Neural progenitor cell (in vitro differentiated cells): ENCODE results near the gene CERK. TPM values are rescaled to one million over a fixed set of nuclear protein-coding genes. Genes with fewer than 3 reads are reported as not detected.
"Not testable (repeated sequence)": the region's sequence is repeated elsewhere in the genome, so short reads cannot be mapped to it uniquely, and the experiment has no call there.

Experiments
- DNase-seq: peaks from one replicate; pipeline ENCODE4 v3.0.0-alpha.2; 2016; ENCODE audit warnings: low spot score
- H2AFZ ChIP-seq: fragments of 200-600 bp; sonication (generic); replicated peaks from 2 replicates; pipeline ENCODE4 v1.6.1; 2016; ENCODE audit warnings: antibody characterized with exemption
- H3F3A ChIP-seq: fragments of 200-600 bp; sonication (generic); 2 replicates; pipeline ENCODE4 v1.6.1; 2016; ENCODE audit warnings: antibody characterized with exemption, low read depth
- H3K27ac ChIP-seq: fragments of 200-600 bp; sonication (generic); 2 replicates; pipeline ENCODE4 v1.5.1; 2016; ENCODE audit warnings: mild to moderate bottlenecking
- H3K27me3 ChIP-seq: fragments of 200-600 bp; sonication (generic); 2 replicates; pipeline ENCODE4 v1.6.1; 2016; ENCODE audit warnings: mild to moderate bottlenecking, moderate library complexity
- H3K36me3 ChIP-seq: fragments of 200-600 bp; sonication (generic); 2 replicates; pipeline ENCODE4 v1.5.1; 2016
- H3K4me1 ChIP-seq: fragments of 200-600 bp; sonication (generic); 2 replicates; pipeline ENCODE4 v1.6.1; 2016; ENCODE audit warnings: mixed run types
- H3K4me2 ChIP-seq: fragments of 200-600 bp; sonication (generic); 2 replicates; pipeline ENCODE4 v1.6.1; 2016
- H3K4me3 ChIP-seq: fragments of 200-600 bp; sonication (generic); 2 replicates; pipeline ENCODE4 v1.5.1; 2016
- H3K79me2 ChIP-seq: fragments of 200-600 bp; sonication (generic); 2 replicates; pipeline ENCODE4 v1.6.1; 2016; ENCODE audit warnings: low read depth
- H3K9ac ChIP-seq: fragments of 200-600 bp; sonication (generic); 2 replicates; pipeline ENCODE4 v1.6.1; 2016
- H3K9me3 ChIP-seq: fragments of 200-600 bp; sonication (generic); 2 replicates; pipeline ENCODE4 v1.5.1; 2016; ENCODE audit warnings: low read depth
- H4K20me1 ChIP-seq: fragments of 200-600 bp; sonication (generic); 2 replicates; pipeline ENCODE4 v1.6.1; 2016; ENCODE audit warnings: low read depth
- H3K27ac Mint-ChIP-seq: 3 replicates; pipeline ENCODE4 v1.8.0; 2021; ENCODE audit warnings: mixed read lengths
- H3K27me3 Mint-ChIP-seq: 2 replicates; pipeline ENCODE4 v1.8.0; 2022; ENCODE audit warnings: low read depth, mild to moderate bottlenecking, inconsistent platforms, moderate library complexity, mixed read lengths; ENCODE audit not compliant: insufficient read depth
- H3K36me3 Mint-ChIP-seq: 3 replicates; pipeline ENCODE4 v1.8.0; 2021; ENCODE audit warnings: mixed read lengths
- H3K4me1 Mint-ChIP-seq: 3 replicates; pipeline ENCODE4 v1.8.0; 2021; ENCODE audit warnings: mixed read lengths
- H3K4me3 Mint-ChIP-seq: 3 replicates; pipeline ENCODE4 v1.8.0; 2021; ENCODE audit warnings: mild to moderate bottlenecking, moderate library complexity, mixed read lengths
- H3K9me3 Mint-ChIP-seq: 3 replicates; pipeline ENCODE4 v1.8.0; 2020; ENCODE audit warnings: mixed read lengths
- EZH2 ChIP-seq: fragments of 200-600 bp; sonication (generic); IDR thresholded peaks from 2 replicates; pipeline ENCODE4 v1.6.1; 2017; ENCODE audit warnings: antibody characterized with exemption, mild to moderate bottlenecking, moderate library complexity
- EZH2phosphoT487 ChIP-seq: fragments of 200-600 bp; sonication (generic); IDR thresholded peaks from 2 replicates; pipeline ENCODE4 v1.6.1; 2017; ENCODE audit warnings: antibody characterized with exemption
- total RNA-seq: library from RNA; depleted of rRNA; stranded (reverse); fragments of >200 nt; gene quantifications from 2 replicates; pipeline ENCODE4 v1.2.3, GENCODE V29; 2015; ENCODE audit warnings: low replicate concordance
- TF ChIP-seq, protein P1 (sequence below): fragments of 200-600 bp; sonication (generic); IDR thresholded peaks from 2 replicates; pipeline ENCODE4 v1.5.1; 2017; ENCODE audit warnings: antibody characterized with exemption, mild to moderate bottlenecking

CERK gene
- total RNA-seq, 1 donor from 2014 or later = 53.6 TPM

- H3K4me1 Mint-ChIP-seq = peaks cover 12% of the 10 kb centered on the region
- no peak overlapping the region for H3K4me3 ChIP-seq
- H3K27ac ChIP-seq = no peak overlapping the region
These were observed 91.4 kb downstream of the CERK start for GRCh38 chr22:46646531-46647215.

GRCh38 chr22:46642840-46643480, 95.1 kb downstream of the CERK start:
- not testable (repeated sequence) for H3K27ac Mint-ChIP-seq, H3K9me3 ChIP-seq, H3K4me2 ChIP-seq, H3K4me1 ChIP-seq, H3K4me3 ChIP-seq, DNase-seq, H3K36me3 ChIP-seq, H3K79me2 ChIP-seq, H3K9me3 Mint-ChIP-seq, H3K4me3 Mint-ChIP-seq, H3F3A ChIP-seq, H3K27ac ChIP-seq, H3K27me3 Mint-ChIP-seq, H4K20me1 ChIP-seq, H3K27me3 ChIP-seq, H3K9ac ChIP-seq, H2AFZ ChIP-seq
- H3K36me3 Mint-ChIP-seq = peaks cover 12% of the 10 kb centered on the region
- peaks cover 20% of the 10 kb centered on the region for H3K4me1 Mint-ChIP-seq

More at GRCh38 chr22:46646531-46647215, 91.4 kb downstream of the CERK start:
- no peaks in the 10 kb centered on the region for H3F3A ChIP-seq
- H2AFZ ChIP-seq = no peak overlapping the region
- Mint-ChIP-seq H3K9me3 (no peaks in the 10 kb centered on the region), H3K36me3 (peaks cover 10% of the 10 kb centered on the region), H3K4me3 (no peak overlapping the region), H3K27ac (no peak overlapping the region), H3K27me3 (peaks cover 2% of the 10 kb centered on the region)
- H3K9me3 ChIP-seq = no peaks in the 10 kb centered on the region
- TF ChIP-seq, protein P1, sequence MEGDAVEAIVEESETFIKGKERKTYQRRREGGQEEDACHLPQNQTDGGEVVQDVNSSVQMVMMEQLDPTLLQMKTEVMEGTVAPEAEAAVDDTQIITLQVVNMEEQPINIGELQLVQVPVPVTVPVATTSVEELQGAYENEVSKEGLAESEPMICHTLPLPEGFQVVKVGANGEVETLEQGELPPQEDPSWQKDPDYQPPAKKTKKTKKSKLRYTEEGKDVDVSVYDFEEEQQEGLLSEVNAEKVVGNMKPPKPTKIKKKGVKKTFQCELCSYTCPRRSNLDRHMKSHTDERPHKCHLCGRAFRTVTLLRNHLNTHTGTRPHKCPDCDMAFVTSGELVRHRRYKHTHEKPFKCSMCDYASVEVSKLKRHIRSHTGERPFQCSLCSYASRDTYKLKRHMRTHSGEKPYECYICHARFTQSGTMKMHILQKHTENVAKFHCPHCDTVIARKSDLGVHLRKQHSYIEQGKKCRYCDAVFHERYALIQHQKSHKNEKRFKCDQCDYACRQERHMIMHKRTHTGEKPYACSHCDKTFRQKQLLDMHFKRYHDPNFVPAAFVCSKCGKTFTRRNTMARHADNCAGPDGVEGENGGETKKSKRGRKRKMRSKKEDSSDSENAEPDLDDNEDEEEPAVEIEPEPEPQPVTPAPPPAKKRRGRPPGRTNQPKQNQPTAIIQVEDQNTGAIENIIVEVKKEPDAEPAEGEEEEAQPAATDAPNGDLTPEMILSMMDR = no peak
- TF ChIP-seq EZH2phosphoT487 (no peak), EZH2 (no peak)
- no peak overlapping the region for H3K4me2 ChIP-seq
- H3K27me3 ChIP-seq = no peaks in the 10 kb centered on the region
- no peak for DNase-seq
- H3K9ac ChIP-seq = no peak overlapping the region
- no peaks in the 10 kb centered on the region for H3K79me2 ChIP-seq
- no peaks in the 10 kb centered on the region for H3K36me3 ChIP-seq
- H4K20me1 ChIP-seq = no peaks in the 10 kb centered on the region
- H3K4me1 ChIP-seq = no peaks in the 10 kb centered on the region

DNA sequence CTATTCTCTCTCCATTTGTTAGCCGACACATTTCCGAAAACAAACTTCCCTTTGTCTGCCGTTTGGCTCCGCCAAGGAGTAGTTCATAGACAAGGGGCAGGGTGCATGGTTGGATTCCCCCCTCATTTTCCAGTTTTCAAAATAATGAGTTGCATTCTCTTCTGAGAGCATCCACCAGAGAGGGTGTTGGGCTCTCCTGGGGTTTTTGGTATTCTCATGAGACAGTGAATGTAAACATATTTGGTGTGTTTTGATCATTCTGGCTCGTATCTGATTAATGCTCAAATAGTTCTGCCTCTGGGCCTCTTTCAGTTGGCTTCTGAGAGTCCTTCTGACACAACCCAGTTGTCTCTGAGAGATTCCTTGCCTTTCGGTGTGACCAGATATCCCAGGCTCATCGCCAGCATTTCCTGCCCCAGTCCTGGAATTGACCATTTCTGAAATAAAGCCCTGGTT, 96.2 kb downstream of the CERK start:
- Histone ChIP-seq H3K4me3 (no peak overlapping the region), H4K20me1 (no peaks in the 10 kb centered on the region), H2AFZ (no peak overlapping the region), H3K9me3 (no peaks in the 10 kb centered on the region), H3K36me3 (no peaks in the 10 kb centered on the region), H3K4me1 (peaks cover 9% of the 10 kb centered on the region), H3F3A (no peaks in the 10 kb centered on the region), H3K79me2 (no peaks in the 10 kb centered on the region), H3K27me3 (no peaks in the 10 kb centered on the region), H3K9ac (no peak overlapping the region), H3K4me2 (no peak overlapping the region), H3K27ac (no peak overlapping the region)
- Mint-ChIP-seq H3K9me3 (peaks cover 2% of the 10 kb centered on the region), H3K27ac (no peak overlapping the region), H3K4me3 (peak overlapping the region; percentile 1), H3K36me3 (peaks cover 10% of the 10 kb centered on the region), H3K27me3 (peaks cover 4% of the 10 kb centered on the region), H3K4me1 (peaks cover 20% of the 10 kb centered on the region)
- TF ChIP-seq EZH2 (no peak), EZH2phosphoT487 (no peak)
- TF ChIP-seq, protein P1 = no peak
- no peak for DNase-seq
